Inflammatory macrophage (primary cell): ENCODE data around the gene SRXN1.
"Not testable (repeated sequence)": the region's sequence is repeated elsewhere in the genome, so short reads cannot be mapped to it uniquely, and the experiment has no call there.

ENCODE experiments used
- DNase-seq, 2 donors: peaks; one replicate each; pipeline ENCODE4 v3.0.0-alpha.2; 2020 to 2022

The SRXN1 gene

GRCh38 chr20:653590-654416 lies 803 bp upstream of the SRXN1 start:
- DNase-seq: peak in 1 of 2 donors; percentile 37

- no peak for DNase-seq
Measured at GRCh38 chr20:652615-653109, 338 bp downstream of the SRXN1 start.

- peak in 1 of 2 donors; percentile 41 for DNase-seq
Measured at GRCh38 chr20:651713-652614, 1.0 kb downstream of the SRXN1 start.

GRCh38 chr20:650954-651353 lies 2.0 kb downstream of the SRXN1 start:
- DNase-seq: peak; percentile 29 to 50

GRCh38 chr20:650281-650680 lies 2.7 kb downstream of the SRXN1 start:
- no peak for DNase-seq

GRCh38 chr20:647479-648019 lies 5.5 kb downstream of the SRXN1 start:
- DNase-seq: no peak

- DNase-seq: no peak
Measured at GRCh38 chr20:646868-647233, 6.1 kb downstream of the SRXN1 start.

- no peak for DNase-seq
Measured at GRCh38 chr20:646107-646867, 6.7 kb downstream of the SRXN1 start.

- DNase-seq: peak; percentile 74 to 75
Measured at GRCh38 chr20:645318-646106, 7.5 kb downstream of the SRXN1 start.

- DNase-seq: no peak
Measured at GRCh38 chr20:644692-645317, 8.2 kb downstream of the SRXN1 start.

- DNase-seq: peak in 1 of 2 donors; percentile 6
Measured at GRCh38 chr20:642398-643174, 10.4 kb downstream of the SRXN1 start.

GRCh38 chr20:642013-642397 lies 11.0 kb downstream of the SRXN1 start:
- DNase-seq: not testable (repeated sequence)

GRCh38 chr20:641516-641875 lies 11.5 kb downstream of the SRXN1 start:
- no peak for DNase-seq

GRCh38 chr20:640674-641515 lies 12.1 kb downstream of the SRXN1 start:
- DNase-seq: no peak

GRCh38 chr20:638579-638978 lies 14.4 kb downstream of the SRXN1 start:
- no peak for DNase-seq

GRCh38 chr20:637559-637958 lies 15.4 kb downstream of the SRXN1 start:
- no peak for DNase-seq

GRCh38 chr20:635893-636338 lies 17.1 kb downstream of the SRXN1 start:
- DNase-seq: no peak

- no peak for DNase-seq
Measured at GRCh38 chr20:635028-635892, 17.7 kb downstream of the SRXN1 start.
